Esophagus (tissue), 2 donors: Measurements from ENCODE around the gene MAPKAP1. TPM values are rescaled to one million over a fixed set of nuclear protein-coding genes. Genes with fewer than 3 reads are reported as not detected.

ENCODE experiments used
- H3K27ac ChIP-seq, 2 donors: one replicate each; pipeline ENCODE4 v1.5.1; 2013; ENCODE audit warnings: low read depth in 2 of 2, mild to moderate bottlenecking in 2 of 2, inconsistent platforms in 1 of 2, low read length in 1 of 2, moderate library complexity in 1 of 2
- H3K27me3 ChIP-seq, 2 donors: one replicate each; pipeline ENCODE4 v1.6.1; 2013; ENCODE audit warnings: low read length in 2 of 2, control low read depth in 1 of 2, mild to moderate bottlenecking in 1 of 2; ENCODE audit not compliant: insufficient read depth in 2 of 2, control insufficient read depth in 1 of 2
- H3K36me3 ChIP-seq, 2 donors: one replicate each; pipeline ENCODE4 v1.6.1; 2013; ENCODE audit warnings: low read length in 1 of 2; ENCODE audit not compliant: control insufficient read depth in 2 of 2, insufficient read depth in 2 of 2
- H3K4me1 ChIP-seq, 2 donors: one replicate each; pipeline ENCODE4 v1.6.1; 2013; ENCODE audit warnings: low read length in 1 of 2; ENCODE audit not compliant: control insufficient read depth in 2 of 2, insufficient read depth in 2 of 2
- H3K4me3 ChIP-seq, 2 donors: one replicate each; pipeline ENCODE4 v1.5.1; 2013; ENCODE audit warnings: low read length in 2 of 2, mild to moderate bottlenecking in 2 of 2, low read depth in 1 of 2, moderate library complexity in 1 of 2
- H3K9me3 ChIP-seq, 2 donors: one replicate each; pipeline ENCODE4 v1.6.1; 2013; ENCODE audit warnings: mild to moderate bottlenecking in 2 of 2, low read depth in 1 of 2, low read length in 1 of 2, moderate library complexity in 1 of 2; ENCODE audit not compliant: control insufficient read depth in 2 of 2, insufficient read depth in 1 of 2
- WGBS, 2 donors: extraction: QIAGEN DNeasy Blood & Tissue Kit; methylation state at CpG; one replicate each; pipeline ENCODE4 v1.1.7; 2013; 5-methylcytosine and 5-hydroxymethylcytosine counted together
- polyA plus RNA-seq, 2 donors: library from polyadenylated mRNA; stranded (reverse); fragments of 200-250 nt; gene quantifications; one replicate each; pipeline ENCODE4 v1.2.3, GENCODE V29; 2013
- donor health status: healthy with polysubstance abuse.
- donor health status: Bipolar disorder and iron deficiency.

Gene MAPKAP1
- polyA plus RNA-seq, 2 donors = 41.4 to 49.4 TPM

GRCh38 chr9:125638239-125639045 is 68.6 kb downstream of the MAPKAP1 start:
- no peaks in the 10 kb centered on the region for H3K27me3 ChIP-seq
- no peaks in the 10 kb centered on the region for H3K9me3 ChIP-seq
- H3K36me3 ChIP-seq = no peaks in the 10 kb centered on the region
- no peak overlapping the region for H3K27ac ChIP-seq
- H3K4me3 ChIP-seq = no peak overlapping the region
- 91 to 94% methylated on average over 7 of the region's 7 CpGs for whole genome bisulfite sequencing, 2 donors
- H3K4me1 ChIP-seq = no peaks in the 10 kb centered on the region

- Histone ChIP-seq H3K27ac (no peak overlapping the region), H3K36me3 (no peaks in the 10 kb centered on the region), H3K9me3 (no peaks in the 10 kb centered on the region), H3K4me3 (no peak overlapping the region), H3K4me1 (peaks cover 2 to 4% of the 10 kb centered on the region in 2 donors), H3K27me3 (no peaks in the 10 kb centered on the region)
- 88 to 96% methylated on average over 2 of the region's 2 CpGs for WGBS, 2 donors
Measured at GRCh38 chr9:125637241-125637640, 69.8 kb downstream of the MAPKAP1 start.

- Histone ChIP-seq H3K36me3 (no peaks in the 10 kb centered on the region), H3K27ac (no peak overlapping the region), H3K9me3 (no peaks in the 10 kb centered on the region), H3K4me1 (peaks cover 2 to 7% of the 10 kb centered on the region in 2 donors), H3K4me3 (no peak overlapping the region), H3K27me3 (no peaks in the 10 kb centered on the region)
- 70 to 78% methylated on average over 2 of the region's 2 CpGs for WGBS, 2 donors
Measured at GRCh38 chr9:125635888-125636287, 71.1 kb downstream of the MAPKAP1 start.

GRCh38 chr9:125634040-125634717 is 72.8 kb downstream of the MAPKAP1 start:
- 64 to 78% methylated on average over 5 of the region's 5 CpGs for WGBS, 2 donors
- Histone ChIP-seq H3K9me3 (no peaks in the 10 kb centered on the region), H3K4me3 (no peak overlapping the region), H3K36me3 (no peaks in the 10 kb centered on the region), H3K4me1 (peaks cover 2 to 7% of the 10 kb centered on the region in 2 donors), H3K27ac (no peak overlapping the region), H3K27me3 (no peaks in the 10 kb centered on the region)

GRCh38 chr9:125633116-125633745 is 73.8 kb downstream of the MAPKAP1 start:
- H3K36me3 ChIP-seq = no peaks in the 10 kb centered on the region
- WGBS, 2 donors = 46 to 60% methylated on average over 2 of the region's 2 CpGs
- peak overlapping the region in 1 of 2 donors; percentile 0 for H3K27ac ChIP-seq
- no peaks in the 10 kb centered on the region for H3K27me3 ChIP-seq
- H3K9me3 ChIP-seq = no peaks in the 10 kb centered on the region
- H3K4me1 ChIP-seq = peaks cover 2 to 7% of the 10 kb centered on the region in 2 donors
- H3K4me3 ChIP-seq = no peak overlapping the region

- Histone ChIP-seq H3K9me3 (no peaks in the 10 kb centered on the region), H3K4me1 (peaks cover 2 to 7% of the 10 kb centered on the region in 2 donors), H3K27ac (peak overlapping the region; percentile 0 to 57), H3K27me3 (no peaks in the 10 kb centered on the region), H3K4me3 (no peak overlapping the region), H3K36me3 (no peaks in the 10 kb centered on the region)
- WGBS, 2 donors = 61 to 67% methylated on average over 4 of the region's 4 CpGs
Measured at GRCh38 chr9:125632321-125633115, 74.5 kb downstream of the MAPKAP1 start.

- WGBS, 2 donors = 77 to 78% methylated on average over 7 of the region's 7 CpGs
- H3K27me3 ChIP-seq = no peaks in the 10 kb centered on the region
- no peaks in the 10 kb centered on the region for H3K36me3 ChIP-seq
- H3K9me3 ChIP-seq = no peaks in the 10 kb centered on the region
- no peak overlapping the region for H3K4me3 ChIP-seq
- peak overlapping the region in 1 of 2 donors; percentile 33 for H3K27ac ChIP-seq
- peaks cover 2 to 7% of the 10 kb centered on the region in 2 donors for H3K4me1 ChIP-seq
Measured at GRCh38 chr9:125631391-125632085, 75.5 kb downstream of the MAPKAP1 start.

GRCh38 chr9:125630436-125630835 is 76.6 kb downstream of the MAPKAP1 start:
- peaks cover 2 to 9% of the 10 kb centered on the region in 2 donors for H3K4me1 ChIP-seq
- WGBS, 2 donors = 96 to 100% methylated on average over 1 of the region's 1 CpG
- no peaks in the 10 kb centered on the region for H3K9me3 ChIP-seq
- H3K36me3 ChIP-seq = no peaks in the 10 kb centered on the region
- no peaks in the 10 kb centered on the region for H3K27me3 ChIP-seq
- no peak overlapping the region for H3K27ac ChIP-seq
- H3K4me3 ChIP-seq = no peak overlapping the region
